AG04450 (cell line): Measurements from ENCODE around the gene ABI3. TPM values are rescaled to one million over a fixed set of nuclear protein-coding genes. Genes with fewer than 3 reads are reported as not detected.
A peak's percentile ranks its signal among the peaks of the same experiment; 100 is the strongest.

Experiments used
- CTCF ChIA-PET: fragments of 300-600, 350-600 bp; formaldehyde crosslinking; extraction: SDS; loops from one replicate; lab custom pipeline; 2022; ENCODE audit warnings: antibody characterized with exemption, inconsistent platforms; lab: Charles Lee
- POLR2A ChIA-PET: fragments of 350-600 bp; formaldehyde crosslinking; extraction: SDS; loops from one replicate; lab custom pipeline; 2021; ENCODE audit warnings: antibody characterized with exemption, inconsistent platforms; lab: Yijun Ruan, JAX
- DNase-seq: peaks from one replicate; pipeline ENCODE4 v3.0.0-alpha.2; 2011; ENCODE audit warnings: low read depth, low spot score
- H3K27ac ChIP-seq: one replicate; pipeline ENCODE4 v1.5.1; 2012; ENCODE audit warnings: low read depth, low read length, control low read depth
- H3K27me3 ChIP-seq: one replicate; pipeline ENCODE4 v1.6.0; 2012; ENCODE audit warnings: low read length; ENCODE audit not compliant: control insufficient read depth, insufficient read depth
- H3K4me3 ChIP-seq: 2 replicates; pipeline ENCODE4 v1.5.1; 2011; ENCODE audit warnings: mild to moderate bottlenecking, low read depth, low read length, control low read depth
- H3K9me3 ChIP-seq: 2 replicates; pipeline ENCODE4 v1.5.1; 2012; ENCODE audit warnings: low read length; ENCODE audit not compliant: control insufficient read depth, insufficient read depth
- CTCF ChIP-seq: IDR thresholded peaks from 2 replicates; pipeline ENCODE4 v1.5.1; 2011; ENCODE audit warnings: low read depth, low read length, control low read depth, inconsistent platforms
- polyA plus RNA-seq: library from polyadenylated mRNA; depleted of rRNA; stranded (reverse); fragments of >200 nt; gene quantifications from 2 replicates; pipeline ENCODE4 v1.2.3, GENCODE V29; 2011

The ABI3 gene
- polyA plus RNA-seq, 1 experiment, result 0.21 TPM

- peaks cover 3% of the 10 kb centered on the region; the same call in 1 of the 2 replicates for H3K9me3 ChIP-seq
- no peak for DNase-seq
- H3K27ac ChIP-seq, result no peak overlapping the region
- CTCF ChIA-PET, result interaction anchor here (0.6 kb wide), 1 partner anchor 11 kb away, joined by 3 read pairs; no protein-coding TSS in a partner anchor
- peaks cover 10% of the 10 kb centered on the region for H3K27me3 ChIP-seq
- TF ChIP-seq CTCF, result no peak
- POLR2A ChIA-PET, result no interaction called here
- no peak overlapping the region for H3K4me3 ChIP-seq
Observed at GRCh38 chr17:49217651-49218413, 7.3 kb downstream of the ABI3 start.

DNA sequence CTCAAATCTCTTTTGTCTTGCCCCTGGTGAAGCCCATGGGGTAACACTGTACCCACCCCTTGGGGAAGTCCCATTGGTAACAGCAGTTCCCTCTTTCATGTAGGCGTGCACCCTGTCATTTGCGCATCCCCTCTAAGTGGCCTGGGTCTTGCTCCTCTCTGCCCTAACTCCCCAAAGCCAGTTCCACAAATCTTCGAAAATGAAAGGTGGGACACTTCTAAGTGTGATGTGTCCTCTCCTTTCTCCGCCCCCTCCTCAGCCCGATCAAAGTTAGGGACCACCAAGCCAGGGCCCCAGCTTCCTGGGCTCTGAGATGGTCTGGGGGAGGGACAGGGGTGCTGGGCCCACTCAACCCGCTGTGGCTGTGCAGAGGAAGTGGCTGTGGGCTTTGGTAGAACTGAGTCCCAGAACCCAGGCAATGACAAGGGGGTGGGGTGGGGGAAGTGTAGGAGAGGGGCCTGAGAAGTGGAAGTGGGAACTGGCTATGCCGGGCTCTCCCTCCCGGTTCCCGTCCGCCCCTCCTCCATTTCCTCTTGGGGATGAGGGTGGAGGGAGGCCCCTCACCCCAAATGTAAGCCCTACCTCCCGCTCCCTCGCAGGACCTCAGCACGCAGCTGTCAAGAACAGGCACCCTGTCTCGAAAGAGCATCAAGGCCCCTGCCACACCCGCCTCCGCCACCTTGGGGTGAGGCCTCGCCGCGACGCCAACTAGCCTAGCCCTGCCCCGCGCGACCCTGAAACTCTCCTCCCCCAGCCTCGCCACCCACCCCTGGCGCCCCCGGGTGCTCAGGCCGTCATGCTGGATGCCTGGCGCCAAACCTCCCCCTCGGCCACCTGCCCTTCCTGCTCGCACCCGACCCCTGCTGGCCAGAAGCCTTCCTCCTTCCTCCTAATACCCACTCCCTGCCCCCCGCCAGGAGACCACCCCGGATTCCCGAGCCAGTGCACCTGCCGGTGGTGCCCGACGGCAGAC is 8.7 kb downstream of the ABI3 start:
- no peak for DNase-seq
- ChIA-PET CTCF (no interaction called here), POLR2A (no interaction called here)
- peaks cover 3% of the 10 kb centered on the region; the same call in 1 of the 2 replicates for H3K9me3 ChIP-seq
- H3K27ac ChIP-seq, result no peak overlapping the region
- H3K27me3 ChIP-seq, result peaks cover 24% of the 10 kb centered on the region
- peak; percentile 7; the same call in 1 of the 2 replicates for TF ChIP-seq CTCF
- H3K4me3 ChIP-seq, result no peak overlapping the region

- POLR2A ChIA-PET, result no interaction called here
- CTCF ChIA-PET, result no interaction called here
- H3K27ac ChIP-seq, result no peak overlapping the region
- H3K27me3 ChIP-seq, result peaks cover 32% of the 10 kb centered on the region
- peaks cover 6% of the 10 kb centered on the region; the same call in 1 of the 2 replicates for H3K9me3 ChIP-seq
- no peak for DNase-seq
- no peak overlapping the region for H3K4me3 ChIP-seq
- TF ChIP-seq CTCF, result no peak
Observed at GRCh38 chr17:49219987-49220386, 9.5 kb downstream of the ABI3 start.

- no peak for TF ChIP-seq CTCF
- ChIA-PET CTCF (interaction anchor here (1.3 kb wide), 1 partner anchor 66 kb away, joined by 3 read pairs; no protein-coding TSS in a partner anchor), POLR2A (no interaction called here)
- Histone ChIP-seq H3K9me3 (peaks cover 6% of the 10 kb centered on the region; the same call in 1 of the 2 replicates), H3K27ac (no peak overlapping the region), H3K27me3 (peaks cover 53% of the 10 kb centered on the region), H3K4me3 (no peak overlapping the region)
- DNase-seq, result no peak
Observed at GRCh38 chr17:49223168-49223516, 12.6 kb downstream of the ABI3 start.
